ENCODE data around the gene CBX8. TPM values are rescaled to one million over a fixed set of nuclear protein-coding genes. Genes with fewer than 3 reads are reported as not detected.

The CBX8 gene
- total and polyA plus RNA-seq, 2 of the 13 experiments (the other 11 are each of a cell fraction or from before 2014, with no cell fraction given) = 0.34 to 12.6 TPM

- TF ChIP-seq ZFP36L1 (CRISPR knock-in tag; IDR thresholded peaks at IDR 0.05) (peak; percentile 57; the same call in 1 of the 2 replicates), NR2F1 (CRISPR knock-in tag; IDR thresholded peaks at IDR 0.05) (no peak; a peak in 2 of 4 replicates), ZNF124 (CRISPR knock-in tag; IDR thresholded peaks at IDR 0.05) (no peak; the same call in 1 of the 2 replicates), ZNF780A (CRISPR knock-in tag; IDR thresholded peaks at IDR 0.05) (no peak), NFYB (CRISPR knock-in tag; IDR thresholded peaks at IDR 0.05) (no peak), ZNF724P (CRISPR knock-in tag; IDR thresholded peaks at IDR 0.05; ENCODE audit: borderline replicate concordance) (peak; percentile 50; the same call in 1 of the 2 replicates), CENPBD1 (CRISPR knock-in tag; IDR thresholded peaks at IDR 0.05; ENCODE audit: borderline replicate concordance, low read depth) (no peak), ZNF33B (CRISPR knock-in tag; IDR thresholded peaks at IDR 0.05) (no peak), ZNF207 (IDR thresholded peaks at IDR 0.05; ENCODE audit: borderline replicate concordance) (no peak), ARID4A (CRISPR knock-in tag; IDR thresholded peaks at IDR 0.05; ENCODE audit: borderline replicate concordance) (peak; percentile 53; the same call in 1 of the 2 replicates)
- TF ChIP-seq, protein P1, sequence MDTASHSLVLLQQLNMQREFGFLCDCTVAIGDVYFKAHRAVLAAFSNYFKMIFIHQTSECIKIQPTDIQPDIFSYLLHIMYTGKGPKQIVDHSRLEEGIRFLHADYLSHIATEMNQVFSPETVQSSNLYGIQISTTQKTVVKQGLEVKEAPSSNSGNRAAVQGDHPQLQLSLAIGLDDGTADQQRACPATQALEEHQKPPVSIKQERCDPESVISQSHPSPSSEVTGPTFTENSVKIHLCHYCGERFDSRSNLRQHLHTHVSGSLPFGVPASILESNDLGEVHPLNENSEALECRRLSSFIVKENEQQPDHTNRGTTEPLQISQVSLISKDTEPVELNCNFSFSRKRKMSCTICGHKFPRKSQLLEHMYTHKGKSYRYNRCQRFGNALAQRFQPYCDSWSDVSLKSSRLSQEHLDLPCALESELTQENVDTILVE (CRISPR knock-in tag; IDR thresholded peaks at IDR 0.05) = no peak
- TF ChIP-seq, protein P2, sequence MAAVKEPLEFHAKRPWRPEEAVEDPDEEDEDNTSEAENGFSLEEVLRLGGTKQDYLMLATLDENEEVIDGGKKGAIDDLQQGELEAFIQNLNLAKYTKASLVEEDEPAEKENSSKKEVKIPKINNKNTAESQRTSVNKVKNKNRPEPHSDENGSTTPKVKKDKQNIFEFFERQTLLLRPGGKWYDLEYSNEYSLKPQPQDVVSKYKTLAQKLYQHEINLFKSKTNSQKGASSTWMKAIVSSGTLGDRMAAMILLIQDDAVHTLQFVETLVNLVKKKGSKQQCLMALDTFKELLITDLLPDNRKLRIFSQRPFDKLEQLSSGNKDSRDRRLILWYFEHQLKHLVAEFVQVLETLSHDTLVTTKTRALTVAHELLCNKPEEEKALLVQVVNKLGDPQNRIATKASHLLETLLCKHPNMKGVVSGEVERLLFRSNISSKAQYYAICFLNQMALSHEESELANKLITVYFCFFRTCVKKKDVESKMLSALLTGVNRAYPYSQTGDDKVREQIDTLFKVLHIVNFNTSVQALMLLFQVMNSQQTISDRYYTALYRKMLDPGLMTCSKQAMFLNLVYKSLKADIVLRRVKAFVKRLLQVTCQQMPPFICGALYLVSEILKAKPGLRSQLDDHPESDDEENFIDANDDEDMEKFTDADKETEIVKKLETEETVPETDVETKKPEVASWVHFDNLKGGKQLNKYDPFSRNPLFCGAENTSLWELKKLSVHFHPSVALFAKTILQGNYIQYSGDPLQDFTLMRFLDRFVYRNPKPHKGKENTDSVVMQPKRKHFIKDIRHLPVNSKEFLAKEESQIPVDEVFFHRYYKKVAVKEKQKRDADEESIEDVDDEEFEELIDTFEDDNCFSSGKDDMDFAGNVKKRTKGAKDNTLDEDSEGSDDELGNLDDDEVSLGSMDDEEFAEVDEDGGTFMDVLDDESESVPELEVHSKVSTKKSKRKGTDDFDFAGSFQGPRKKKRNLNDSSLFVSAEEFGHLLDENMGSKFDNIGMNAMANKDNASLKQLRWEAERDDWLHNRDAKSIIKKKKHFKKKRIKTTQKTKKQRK (IDR thresholded peaks at IDR 0.05; ENCODE audit: low read length) = no peak
- TF ChIP-seq, protein P3, sequence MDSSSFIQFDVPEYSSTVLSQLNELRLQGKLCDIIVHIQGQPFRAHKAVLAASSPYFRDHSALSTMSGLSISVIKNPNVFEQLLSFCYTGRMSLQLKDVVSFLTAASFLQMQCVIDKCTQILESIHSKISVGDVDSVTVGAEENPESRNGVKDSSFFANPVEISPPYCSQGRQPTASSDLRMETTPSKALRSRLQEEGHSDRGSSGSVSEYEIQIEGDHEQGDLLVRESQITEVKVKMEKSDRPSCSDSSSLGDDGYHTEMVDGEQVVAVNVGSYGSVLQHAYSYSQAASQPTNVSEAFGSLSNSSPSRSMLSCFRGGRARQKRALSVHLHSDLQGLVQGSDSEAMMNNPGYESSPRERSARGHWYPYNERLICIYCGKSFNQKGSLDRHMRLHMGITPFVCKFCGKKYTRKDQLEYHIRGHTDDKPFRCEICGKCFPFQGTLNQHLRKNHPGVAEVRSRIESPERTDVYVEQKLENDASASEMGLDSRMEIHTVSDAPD (CRISPR knock-in tag; IDR thresholded peaks at IDR 0.05) = no peak
These were observed 35.6 kb upstream of the CBX8 start (continued) for GRCh38 chr17:79832218-79833109.

Measured in HepG2 (cell line).